Smooth muscle cell (in vitro differentiated cells): Measurements from ENCODE around the gene TFEB. TPM values are rescaled to one million over a fixed set of nuclear protein-coding genes. Genes with fewer than 3 reads are reported as not detected.
A peak's percentile ranks its signal among the peaks of the same experiment; 100 is the strongest.

Experiments used
- DNase-seq: peaks from one replicate; lab custom pipeline; 2025; ENCODE audit not compliant: unreplicated experiment; lab: John Stamatoyannopoulos, UW
- H2AFZ ChIP-seq: fragments of 200-600 bp; sonication (generic); 2 replicates; pipeline ENCODE4 v1.6.0; 2016; ENCODE audit warnings: antibody characterized with exemption, low read depth, mild to moderate bottlenecking
- H3F3A ChIP-seq: fragments of 200-600 bp; sonication (generic); 2 replicates; pipeline ENCODE4 v1.6.0; 2017; ENCODE audit warnings: antibody characterized with exemption, low read depth
- H3K27ac ChIP-seq: fragments of 200-600 bp; sonication (generic); 2 replicates; pipeline ENCODE4 v1.5.1; 2016; ENCODE audit warnings: low read depth, mild to moderate bottlenecking
- H3K27me3 ChIP-seq: fragments of 200-600 bp; sonication (generic); 2 replicates; pipeline ENCODE4 v1.6.1; 2016; ENCODE audit warnings: low read depth, mild to moderate bottlenecking
- H3K36me3 ChIP-seq: fragments of 200-600 bp; sonication (generic); 2 replicates; pipeline ENCODE4 v1.5.1; 2016; ENCODE audit warnings: low read depth
- H3K4me1 ChIP-seq: fragments of 200-600 bp; sonication (generic); 2 replicates; pipeline ENCODE4 v1.5.1; 2016; ENCODE audit warnings: low read depth
- H3K4me2 ChIP-seq: fragments of 200-600 bp; sonication (generic); 2 replicates; pipeline ENCODE4 v1.6.0; 2016; ENCODE audit warnings: mild to moderate bottlenecking
- H3K4me3 ChIP-seq: fragments of 200-600 bp; sonication (generic); 2 replicates; pipeline ENCODE4 v1.5.1; 2016; ENCODE audit warnings: mild to moderate bottlenecking
- H3K79me2 ChIP-seq: fragments of 200-600 bp; sonication (generic); 2 replicates; pipeline ENCODE4 v1.6.0; 2016; ENCODE audit warnings: low read depth, mild to moderate bottlenecking
- H3K9ac ChIP-seq: fragments of 200-600 bp; sonication (generic); 2 replicates; pipeline ENCODE4 v1.6.0; 2016; ENCODE audit warnings: low read depth
- H3K9me3 ChIP-seq: fragments of 200-600 bp; sonication (generic); replicated peaks from 2 replicates; pipeline ENCODE4 v1.5.1; 2016; ENCODE audit warnings: low read depth
- H4K20me1 ChIP-seq: fragments of 200-600 bp; sonication (generic); 2 replicates; pipeline ENCODE4 v1.6.0; 2016; ENCODE audit warnings: low read depth
- CTCF ChIP-seq: fragments of 200-600 bp; sonication (generic); IDR thresholded peaks from 2 replicates; pipeline ENCODE4 v1.5.1; 2017; ENCODE audit warnings: borderline replicate concordance, mild to moderate bottlenecking, antibody characterized with exemption; ENCODE audit not compliant: insufficient read depth, poor library complexity, severe bottlenecking
- WGBS: methylation state at CpG from one replicate; pipeline ENCODE4 v1.1.7; 2016; ENCODE audit warnings: low lambda C conversion rate; 5-methylcytosine and 5-hydroxymethylcytosine counted together
- polyA plus RNA-seq: library from polyadenylated mRNA; unstranded; fragments of >200 nt; fragmentation: Nextera tagmentation; extraction: Ambion mirVana; gene quantifications from 2 replicates; pipeline ENCODE4 v1.2.1, GENCODE V29; 2016
- total RNA-seq: library from RNA; depleted of rRNA; stranded (reverse); fragments of >200 nt; gene quantifications from 2 replicates; pipeline ENCODE4 v1.2.3, GENCODE V29; 2014

TFEB gene
- total and polyA plus RNA-seq, 2 experiments from 2014 or later: 15.3 to 15.7 TPM

GRCh38 chr6:41736800-41737555, 1.6 kb upstream of the TFEB start:
- no peaks in the 10 kb centered on the region for H3K36me3 ChIP-seq
- H3K9ac ChIP-seq: no peak overlapping the region
- H3K27ac ChIP-seq: no peak overlapping the region
- H4K20me1 ChIP-seq: no peaks in the 10 kb centered on the region
- H3F3A ChIP-seq: peaks cover 9% of the 10 kb centered on the region
- peaks cover 18% of the 10 kb centered on the region for H3K4me1 ChIP-seq
- H2AFZ ChIP-seq: no peak overlapping the region
- H3K4me3 ChIP-seq: no peak overlapping the region
- no peaks in the 10 kb centered on the region for H3K9me3 ChIP-seq
- no peak for DNase-seq
- H3K4me2 ChIP-seq: no peak overlapping the region
- no peaks in the 10 kb centered on the region for H3K27me3 ChIP-seq
- TF ChIP-seq CTCF: no peak
- WGBS: 94% methylated on average over 13 of the region's 13 CpGs
- peaks cover 3% of the 10 kb centered on the region for H3K79me2 ChIP-seq

GRCh38 chr6:41736186-41736733, 852 bp upstream of the TFEB start:
- no peak overlapping the region for H3K9ac ChIP-seq
- H3K4me2 ChIP-seq: peak overlapping the region; percentile 82
- no peaks in the 10 kb centered on the region for H4K20me1 ChIP-seq
- no peaks in the 10 kb centered on the region for H3K9me3 ChIP-seq
- no peak overlapping the region for H3K27ac ChIP-seq
- peaks cover 10% of the 10 kb centered on the region for H3K79me2 ChIP-seq
- H3K36me3 ChIP-seq: no peaks in the 10 kb centered on the region
- no peak overlapping the region for H2AFZ ChIP-seq
- H3K4me1 ChIP-seq: peaks cover 18% of the 10 kb centered on the region
- H3F3A ChIP-seq: peaks cover 9% of the 10 kb centered on the region
- TF ChIP-seq CTCF: no peak
- no peak for DNase-seq
- H3K4me3 ChIP-seq: no peak overlapping the region
- H3K27me3 ChIP-seq: no peaks in the 10 kb centered on the region
- 86% methylated on average over 6 of the region's 6 CpGs for WGBS

DNA sequence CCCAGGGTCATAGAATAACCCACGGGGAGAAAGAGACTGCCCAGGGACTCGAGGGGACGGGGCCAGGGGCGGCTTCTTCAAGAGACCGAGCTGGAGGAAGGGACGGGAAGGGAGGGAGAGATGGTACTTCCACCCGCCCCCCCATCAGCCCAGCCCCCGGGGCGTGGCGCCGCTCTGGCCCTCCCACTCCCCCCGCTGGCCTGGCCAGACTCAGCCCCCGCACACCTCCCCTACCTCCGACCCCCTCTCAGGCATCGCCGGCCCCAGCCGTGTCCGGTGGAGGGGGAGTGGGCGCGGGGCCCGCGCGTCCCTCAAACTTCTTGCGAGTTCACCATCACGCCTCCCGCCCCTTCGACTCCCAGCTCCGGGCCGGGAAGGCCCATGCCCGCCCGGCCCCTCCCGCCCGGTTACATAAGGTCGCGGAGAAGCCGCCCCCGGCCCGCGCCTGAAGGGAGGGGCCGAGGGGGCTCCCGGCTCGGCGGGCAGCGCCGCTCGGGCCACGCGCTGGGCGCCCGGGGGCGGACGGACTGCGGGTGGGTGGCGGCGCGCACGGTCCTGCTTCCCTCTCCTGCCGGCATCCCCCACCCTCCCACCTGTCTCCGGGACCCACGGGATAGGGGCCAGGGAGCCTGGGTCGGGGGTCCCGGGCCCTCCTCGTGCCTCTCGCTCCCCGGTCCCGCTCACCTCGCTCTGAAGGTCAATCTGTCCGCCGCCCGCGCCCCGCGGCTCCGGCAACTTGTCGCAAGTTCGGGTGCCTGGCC, 562 bp downstream of the TFEB start:
- H3K27me3 ChIP-seq: no peaks in the 10 kb centered on the region
- H3K79me2 ChIP-seq: peaks cover 13% of the 10 kb centered on the region
- peak overlapping the region; percentile 91 for H2AFZ ChIP-seq
- H3K4me3 ChIP-seq: peak overlapping the region; percentile 86
- peak overlapping the region; percentile 60 for H3K9ac ChIP-seq
- DNase-seq: peak; percentile 78
- peaks cover 9% of the 10 kb centered on the region for H3F3A ChIP-seq
- no peaks in the 10 kb centered on the region for H3K9me3 ChIP-seq
- no peaks in the 10 kb centered on the region for H3K36me3 ChIP-seq
- no peak for TF ChIP-seq CTCF
- H4K20me1 ChIP-seq: peaks cover 13% of the 10 kb centered on the region
- WGBS: 3% methylated on average over 12 of the region's 76 CpGs
- H3K4me1 ChIP-seq: peaks cover 18% of the 10 kb centered on the region
- H3K4me2 ChIP-seq: peak overlapping the region; percentile 89
- no peak overlapping the region for H3K27ac ChIP-seq
